COLO668 (cell line): ENCODE measurements around the gene SLC15A2.
"Not testable (repeated sequence)": the region's sequence is repeated elsewhere in the genome, so short reads cannot be mapped to it uniquely, and the experiment has no call there.

Experiments
- DNase-seq: peaks from one replicate; lab custom pipeline; 2025; ENCODE audit not compliant: unreplicated experiment; lab: John Stamatoyannopoulos, UW

Gene SLC15A2

GRCh38 chr3:121924734-121925133 is 30.5 kb downstream of the SLC15A2 start:
- DNase-seq: no peak

GRCh38 chr3:121926380-121926779 is 32.2 kb downstream of the SLC15A2 start:
- DNase-seq: no peak

- not testable (repeated sequence) for DNase-seq
These were observed 44.1 kb downstream of the SLC15A2 start for GRCh38 chr3:121938141-121938855.

- no peak for DNase-seq
These were observed 47.4 kb downstream of the SLC15A2 start for GRCh38 chr3:121941592-121941991.

GRCh38 chr3:121942116-121942786 is 48.0 kb downstream of the SLC15A2 start:
- no peak for DNase-seq

- no peak for DNase-seq
These were observed 49.2 kb downstream of the SLC15A2 start for GRCh38 chr3:121943431-121943830.

- no peak for DNase-seq
These were observed 54.4 kb downstream of the SLC15A2 start for GRCh38 chr3:121948641-121949040.

- no peak for DNase-seq
These were observed 57.2 kb downstream of the SLC15A2 start for GRCh38 chr3:121951291-121951919.

- DNase-seq: no peak
These were observed 62.2 kb downstream of the SLC15A2 start for GRCh38 chr3:121956363-121956762.

- no peak for DNase-seq
These were observed 63.6 kb downstream of the SLC15A2 start for GRCh38 chr3:121957674-121958415.

- DNase-seq: no peak
These were observed 64.6 kb downstream of the SLC15A2 start for GRCh38 chr3:121958801-121959200.

GRCh38 chr3:121961283-121961682 is 67.1 kb downstream of the SLC15A2 start:
- DNase-seq: no peak

GRCh38 chr3:121962443-121962842 is 68.2 kb downstream of the SLC15A2 start:
- DNase-seq: no peak

- DNase-seq: no peak
These were observed 69.4 kb downstream of the SLC15A2 start for GRCh38 chr3:121963608-121964007.

- DNase-seq: no peak
These were observed 75.4 kb downstream of the SLC15A2 start for GRCh38 chr3:121969631-121970030.

- no peak for DNase-seq
These were observed 75.8 kb downstream of the SLC15A2 start for GRCh38 chr3:121970047-121970446.

GRCh38 chr3:121974601-121975111 is 80.5 kb downstream of the SLC15A2 start:
- no peak for DNase-seq

- no peak for DNase-seq
These were observed 81.6 kb downstream of the SLC15A2 start for GRCh38 chr3:121975702-121976302.

- DNase-seq: no peak
These were observed 82.5 kb downstream of the SLC15A2 start for GRCh38 chr3:121976727-121977126.

- no peak for DNase-seq
These were observed 85.0 kb downstream of the SLC15A2 start for GRCh38 chr3:121979246-121979645.
